Spleen (tissue), 7 donors: ENCODE data around the gene SMG7.

ENCODE experiments used
- POLR2A ChIP-seq, 3 donors: fragments of 450-650 bp; IDR thresholded peaks; one replicate each; pipeline ENCODE4 v1.5.1; 2017; ENCODE audit warnings: antibody characterized with exemption in 3 of 3, mild to moderate bottlenecking in 1 of 3
- POLR2AphosphoS5 ChIP-seq, 3 donors: sonication (generic); formaldehyde crosslinking; IDR thresholded peaks; one replicate each; pipeline ENCODE4 v1.5.1; 2017; ENCODE audit warnings: antibody characterized with exemption in 3 of 3
- TF ChIP-seq, protein P1 (sequence below), 11 experiments: fragments of 200-600 bp in 7 of 11; fragments of 450-650 bp in 4 of 11; sonication (generic) in 4 of 11; IDR thresholded peaks in 8 of 11; conservative IDR thresholded peaks in 3 of 11; 1 replicate in 7 of 11; 2 replicates in 4 of 11; pipeline versions ENCODE4 v1.4.0 to v1.8.0; 2016 to 2021; ENCODE audit warnings: antibody characterized with exemption in 11 of 11, inconsistent platforms in 4 of 11, mild to moderate bottlenecking in 1 of 11
- donor health status: DM: no; HTN: no; CAD: no; lungs with moderate emphysema.
- donor health status: DM: no; HTN: no; CAD: no.
- donor health status: DM: no; HTN: no; CAD: no.

GRCh38 chr1:183569141-183569540 lies 96.8 kb downstream of the SMG7 start:
- TF ChIP-seq POLR2A (IDR thresholded peaks at IDR 0.05) (no peak), POLR2AphosphoS5 (IDR thresholded peaks at IDR 0.05) (no peak)
- TF ChIP-seq, protein P1, sequence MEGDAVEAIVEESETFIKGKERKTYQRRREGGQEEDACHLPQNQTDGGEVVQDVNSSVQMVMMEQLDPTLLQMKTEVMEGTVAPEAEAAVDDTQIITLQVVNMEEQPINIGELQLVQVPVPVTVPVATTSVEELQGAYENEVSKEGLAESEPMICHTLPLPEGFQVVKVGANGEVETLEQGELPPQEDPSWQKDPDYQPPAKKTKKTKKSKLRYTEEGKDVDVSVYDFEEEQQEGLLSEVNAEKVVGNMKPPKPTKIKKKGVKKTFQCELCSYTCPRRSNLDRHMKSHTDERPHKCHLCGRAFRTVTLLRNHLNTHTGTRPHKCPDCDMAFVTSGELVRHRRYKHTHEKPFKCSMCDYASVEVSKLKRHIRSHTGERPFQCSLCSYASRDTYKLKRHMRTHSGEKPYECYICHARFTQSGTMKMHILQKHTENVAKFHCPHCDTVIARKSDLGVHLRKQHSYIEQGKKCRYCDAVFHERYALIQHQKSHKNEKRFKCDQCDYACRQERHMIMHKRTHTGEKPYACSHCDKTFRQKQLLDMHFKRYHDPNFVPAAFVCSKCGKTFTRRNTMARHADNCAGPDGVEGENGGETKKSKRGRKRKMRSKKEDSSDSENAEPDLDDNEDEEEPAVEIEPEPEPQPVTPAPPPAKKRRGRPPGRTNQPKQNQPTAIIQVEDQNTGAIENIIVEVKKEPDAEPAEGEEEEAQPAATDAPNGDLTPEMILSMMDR (IDR thresholded peaks at IDR 0.05 in 8 of 11, conservative IDR thresholded peaks at IDR 0.05 in 3 of 11) = no peak
